OCI-LY7 (cell line): Measurements from ENCODE around the gene MARCHF5.

Source experiments
- EZH2phosphoT487 ChIP-seq: fragments of 200-600 bp; sonication (generic); IDR thresholded peaks from 2 replicates; pipeline ENCODE4 v1.6.1; 2018; ENCODE audit warnings: low read depth, borderline replicate concordance, mild to moderate bottlenecking, mixed run types, antibody characterized with exemption, low read length, moderate library complexity, mixed read lengths
- TF ChIP-seq, protein P1 (sequence below): fragments of 200-600 bp; sonication (generic); conservative IDR thresholded peaks from 2 replicates; pipeline ENCODE4 v1.5.1; 2014; ENCODE audit warnings: mild to moderate bottlenecking, antibody characterized with exemption, low read length, moderate library complexity, mixed read lengths

DNA sequence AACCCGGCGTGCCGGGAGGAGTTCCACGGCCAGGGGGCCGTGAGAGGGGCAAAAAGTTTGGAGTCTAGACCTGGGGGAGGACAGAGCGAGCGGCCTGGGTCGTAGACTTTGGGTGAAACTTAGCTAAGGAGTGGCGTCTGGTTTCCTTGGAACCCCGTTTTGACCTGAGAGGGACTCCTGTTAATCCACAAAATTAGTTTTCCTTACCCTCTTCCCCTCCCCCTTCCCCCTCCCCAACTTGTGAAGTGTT lies 574 bp downstream of the MARCHF5 start:
- TF ChIP-seq, protein P1, sequence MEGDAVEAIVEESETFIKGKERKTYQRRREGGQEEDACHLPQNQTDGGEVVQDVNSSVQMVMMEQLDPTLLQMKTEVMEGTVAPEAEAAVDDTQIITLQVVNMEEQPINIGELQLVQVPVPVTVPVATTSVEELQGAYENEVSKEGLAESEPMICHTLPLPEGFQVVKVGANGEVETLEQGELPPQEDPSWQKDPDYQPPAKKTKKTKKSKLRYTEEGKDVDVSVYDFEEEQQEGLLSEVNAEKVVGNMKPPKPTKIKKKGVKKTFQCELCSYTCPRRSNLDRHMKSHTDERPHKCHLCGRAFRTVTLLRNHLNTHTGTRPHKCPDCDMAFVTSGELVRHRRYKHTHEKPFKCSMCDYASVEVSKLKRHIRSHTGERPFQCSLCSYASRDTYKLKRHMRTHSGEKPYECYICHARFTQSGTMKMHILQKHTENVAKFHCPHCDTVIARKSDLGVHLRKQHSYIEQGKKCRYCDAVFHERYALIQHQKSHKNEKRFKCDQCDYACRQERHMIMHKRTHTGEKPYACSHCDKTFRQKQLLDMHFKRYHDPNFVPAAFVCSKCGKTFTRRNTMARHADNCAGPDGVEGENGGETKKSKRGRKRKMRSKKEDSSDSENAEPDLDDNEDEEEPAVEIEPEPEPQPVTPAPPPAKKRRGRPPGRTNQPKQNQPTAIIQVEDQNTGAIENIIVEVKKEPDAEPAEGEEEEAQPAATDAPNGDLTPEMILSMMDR = no peak
- no peak for TF ChIP-seq EZH2phosphoT487
